ENCODE measurements around the gene SGO2.
"Not testable (repeated sequence)": the region's sequence is repeated elsewhere in the genome, so short reads cannot be mapped to it uniquely, and the experiment has no call there.

The SGO2 gene

DNA sequence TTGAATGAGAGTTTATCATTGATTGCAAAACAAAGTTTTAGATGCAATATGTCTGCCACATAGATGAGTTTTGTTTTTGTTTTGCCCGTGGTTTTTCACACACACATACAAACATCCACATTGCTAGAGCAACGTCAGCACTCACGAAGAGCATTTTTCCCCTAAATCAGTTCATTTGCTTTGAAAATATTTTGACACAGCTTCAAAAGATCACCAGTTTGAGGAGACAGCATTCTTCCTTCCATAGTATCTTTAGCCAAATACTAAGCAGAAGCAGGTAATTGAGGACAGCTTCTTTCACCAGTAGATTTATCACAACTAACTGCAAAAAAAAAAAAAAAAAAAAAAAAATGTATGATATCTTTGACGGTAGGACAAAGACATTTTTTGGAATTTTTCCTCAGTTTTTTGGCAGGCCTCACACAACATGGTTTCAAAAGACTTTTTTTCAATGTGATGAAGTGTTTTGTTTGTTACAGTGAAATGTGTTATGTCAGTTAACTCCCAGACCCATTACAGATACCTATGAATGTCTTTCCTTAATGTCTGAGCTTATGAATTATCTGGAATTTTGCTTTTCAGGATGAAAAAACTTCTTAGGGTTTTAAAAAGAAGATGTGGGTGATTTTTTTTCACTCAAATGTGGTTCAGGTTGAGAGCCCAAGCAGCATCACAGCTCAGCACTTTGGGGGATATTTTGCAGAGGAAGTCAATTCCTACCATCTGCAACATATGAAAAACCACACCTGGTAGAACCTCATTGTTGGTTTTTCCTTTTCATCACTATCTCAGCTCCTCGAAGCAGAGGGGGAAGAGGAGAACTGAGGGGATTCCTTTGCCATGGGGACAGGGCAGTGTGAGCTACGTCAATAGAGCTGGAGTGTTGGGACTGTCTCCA, 91.4 kb downstream of the SGO2 start:
- no peaks in the 10 kb centered on the region for H3K9me3 ChIP-seq (ENCODE audit: control insufficient read depth, low read length)
- peaks cover 3% of the 10 kb centered on the region for H3K27me3 ChIP-seq (ENCODE audit: control insufficient read depth, insufficient read depth, low read length)
- no peak overlapping the region for H3K9ac ChIP-seq (ENCODE audit: low read length)
- H3K4me3 ChIP-seq (ENCODE audit: low read length): no peak overlapping the region
- H3K36me3 ChIP-seq (ENCODE audit: control insufficient read depth, insufficient read depth, low read length): no peaks in the 10 kb centered on the region
- no peaks in the 10 kb centered on the region for H3K4me1 ChIP-seq (ENCODE audit: control insufficient read depth, insufficient read depth, low read length)

GRCh38 chr2:200618054-200618419, 92.0 kb downstream of the SGO2 start:
- H3K27me3 ChIP-seq (ENCODE audit: control insufficient read depth, insufficient read depth, low read length): peaks cover 3% of the 10 kb centered on the region
- no peak overlapping the region for H3K9ac ChIP-seq (ENCODE audit: low read length)
- H3K4me3 ChIP-seq (ENCODE audit: low read length): no peak overlapping the region
- no peaks in the 10 kb centered on the region for H3K9me3 ChIP-seq (ENCODE audit: control insufficient read depth, low read length)
- no peaks in the 10 kb centered on the region for H3K36me3 ChIP-seq (ENCODE audit: control insufficient read depth, insufficient read depth, low read length)
- no peaks in the 10 kb centered on the region for H3K4me1 ChIP-seq (ENCODE audit: control insufficient read depth, insufficient read depth, low read length)

DNA sequence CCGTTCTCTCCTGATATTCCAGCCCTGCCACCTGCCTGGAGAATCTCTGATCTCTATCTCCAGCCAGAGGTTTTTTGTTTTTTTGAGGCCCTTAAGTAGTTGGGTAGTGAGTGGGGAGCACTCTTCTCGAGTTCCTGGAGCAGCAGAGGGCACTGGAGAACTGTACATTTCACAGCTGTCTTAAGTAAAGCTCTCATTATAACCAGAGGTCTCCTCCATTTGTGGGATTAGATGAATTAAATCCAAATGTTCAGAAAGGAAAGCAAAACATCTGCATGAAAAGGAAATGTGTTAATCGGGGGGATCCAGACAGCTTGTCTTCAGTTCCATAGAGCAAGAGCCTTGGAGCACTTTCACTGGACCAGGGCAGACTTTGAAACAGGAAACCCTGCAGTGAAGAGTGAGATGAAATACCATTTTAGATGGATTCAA, 92.6 kb downstream of the SGO2 start:
- no peaks in the 10 kb centered on the region for H3K4me1 ChIP-seq (ENCODE audit: control insufficient read depth, insufficient read depth, low read length)
- H3K36me3 ChIP-seq (ENCODE audit: control insufficient read depth, insufficient read depth, low read length): no peaks in the 10 kb centered on the region

DNA sequence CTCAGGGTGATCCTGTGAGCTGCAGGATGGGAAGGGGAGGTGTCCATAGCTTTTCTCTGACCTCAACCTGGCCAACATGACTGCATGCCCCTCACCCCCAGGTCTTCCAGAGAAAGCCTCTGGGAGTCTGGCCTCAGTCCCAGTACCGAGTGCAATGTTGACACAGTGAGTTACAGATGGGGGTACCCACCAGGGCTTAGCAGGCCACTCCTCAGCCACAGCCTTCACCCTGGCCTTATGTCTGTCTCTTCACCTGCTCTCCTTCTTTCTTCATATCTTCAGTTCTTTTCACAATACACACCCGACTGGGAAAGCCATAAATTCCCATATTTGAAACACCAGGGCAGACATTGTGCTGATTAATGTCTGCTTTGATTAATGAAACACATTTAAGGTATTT, 93.3 kb downstream of the SGO2 start:
- Histone ChIP-seq H3K4me1 (ENCODE audit: control insufficient read depth, insufficient read depth, low read length) (no peaks in the 10 kb centered on the region), H3K36me3 (ENCODE audit: control insufficient read depth, insufficient read depth, low read length) (no peaks in the 10 kb centered on the region), H3K4me3 (ENCODE audit: low read length) (no peak overlapping the region), H3K27me3 (ENCODE audit: control insufficient read depth, insufficient read depth, low read length) (peaks cover 3% of the 10 kb centered on the region), H3K9ac (ENCODE audit: low read length) (no peak overlapping the region), H3K9me3 (ENCODE audit: control insufficient read depth, low read length) (no peaks in the 10 kb centered on the region)

More for the DNA sequence above, 92.6 kb downstream of the SGO2 start:
- Histone ChIP-seq H3K9ac (ENCODE audit: low read length) (no peak overlapping the region), H3K27me3 (ENCODE audit: control insufficient read depth, insufficient read depth, low read length) (peaks cover 3% of the 10 kb centered on the region), H3K4me3 (ENCODE audit: low read length) (no peak overlapping the region), H3K9me3 (ENCODE audit: control insufficient read depth, low read length) (no peaks in the 10 kb centered on the region)

- Histone ChIP-seq H3K4me3 (ENCODE audit: low read length) (no peak overlapping the region), H3K9ac (ENCODE audit: low read length) (no peak overlapping the region), H3K36me3 (ENCODE audit: control insufficient read depth, insufficient read depth, low read length) (no peaks in the 10 kb centered on the region), H3K9me3 (ENCODE audit: control insufficient read depth, low read length) (no peaks in the 10 kb centered on the region), H3K27me3 (ENCODE audit: control insufficient read depth, insufficient read depth, low read length) (peaks cover 3% of the 10 kb centered on the region), H3K4me1 (ENCODE audit: control insufficient read depth, insufficient read depth, low read length) (no peaks in the 10 kb centered on the region)
Observed at GRCh38 chr2:200620606-200621390, 94.8 kb downstream of the SGO2 start.

DNA sequence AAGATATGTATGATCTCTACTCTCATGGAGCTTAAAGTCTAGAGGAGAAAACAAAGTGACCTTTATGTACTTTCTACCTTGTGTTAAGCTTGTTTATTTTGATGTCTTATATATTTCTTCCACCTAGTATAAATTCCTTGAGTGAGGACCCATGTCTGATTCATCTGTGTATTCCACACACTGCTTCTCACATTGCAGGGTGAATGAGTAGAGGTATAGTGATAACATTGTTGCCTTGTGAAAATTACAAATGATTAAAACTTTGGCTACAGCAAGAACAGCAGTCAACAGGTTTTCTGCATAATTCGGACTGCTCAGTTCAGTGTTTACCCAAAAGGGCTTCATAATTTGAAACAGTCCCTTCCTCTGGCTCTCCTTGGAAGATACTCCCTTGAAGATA, 96.1 kb downstream of the SGO2 start:
- Histone ChIP-seq H3K27me3 (ENCODE audit: control insufficient read depth, insufficient read depth, low read length) (peaks cover 3% of the 10 kb centered on the region), H3K4me3 (ENCODE audit: low read length) (no peak overlapping the region), H3K36me3 (ENCODE audit: control insufficient read depth, insufficient read depth, low read length) (no peaks in the 10 kb centered on the region), H3K9ac (ENCODE audit: low read length) (no peak overlapping the region), H3K4me1 (ENCODE audit: control insufficient read depth, insufficient read depth, low read length) (no peaks in the 10 kb centered on the region), H3K9me3 (ENCODE audit: control insufficient read depth, low read length) (no peaks in the 10 kb centered on the region)

DNA sequence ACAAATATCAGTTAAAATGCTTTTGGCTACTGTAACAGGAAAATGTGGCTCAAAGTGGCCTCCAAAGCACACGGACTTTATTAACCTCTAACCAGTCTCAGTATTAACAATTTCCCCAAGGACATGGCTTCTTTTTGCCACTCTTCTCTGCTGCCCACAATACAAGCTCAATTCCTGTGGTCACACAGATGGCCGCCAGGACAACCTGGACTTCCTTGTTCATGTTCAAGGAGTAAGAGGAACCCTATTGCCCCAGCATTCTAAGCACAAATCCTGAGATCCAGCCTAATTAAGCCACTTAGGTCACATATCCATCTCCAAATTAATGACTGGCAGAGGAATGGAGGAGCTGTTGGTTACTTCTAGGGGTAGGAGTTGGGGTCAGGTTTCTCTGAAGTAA, 98.0 kb downstream of the SGO2 start:
- H3K9ac ChIP-seq (ENCODE audit: low read length): no peak overlapping the region
- H3K4me3 ChIP-seq (ENCODE audit: low read length): no peak overlapping the region
- no peaks in the 10 kb centered on the region for H3K27me3 ChIP-seq (ENCODE audit: control insufficient read depth, insufficient read depth, low read length)
- no peaks in the 10 kb centered on the region for H3K4me1 ChIP-seq (ENCODE audit: control insufficient read depth, insufficient read depth, low read length)
- no peaks in the 10 kb centered on the region for H3K9me3 ChIP-seq (ENCODE audit: control insufficient read depth, low read length)
- H3K36me3 ChIP-seq (ENCODE audit: control insufficient read depth, insufficient read depth, low read length): no peaks in the 10 kb centered on the region

- H3K9ac ChIP-seq (ENCODE audit: low read length): no peak overlapping the region
- H3K4me1 ChIP-seq (ENCODE audit: control insufficient read depth, insufficient read depth, low read length): no peaks in the 10 kb centered on the region
- no peak overlapping the region for H3K4me3 ChIP-seq (ENCODE audit: low read length)
- H3K27me3 ChIP-seq (ENCODE audit: control insufficient read depth, insufficient read depth, low read length): no peaks in the 10 kb centered on the region
- no peaks in the 10 kb centered on the region for H3K36me3 ChIP-seq (ENCODE audit: control insufficient read depth, insufficient read depth, low read length)
- no peaks in the 10 kb centered on the region for H3K9me3 ChIP-seq (ENCODE audit: control insufficient read depth, low read length)
Observed at GRCh38 chr2:200624658-200625057, 98.7 kb downstream of the SGO2 start.

DNA sequence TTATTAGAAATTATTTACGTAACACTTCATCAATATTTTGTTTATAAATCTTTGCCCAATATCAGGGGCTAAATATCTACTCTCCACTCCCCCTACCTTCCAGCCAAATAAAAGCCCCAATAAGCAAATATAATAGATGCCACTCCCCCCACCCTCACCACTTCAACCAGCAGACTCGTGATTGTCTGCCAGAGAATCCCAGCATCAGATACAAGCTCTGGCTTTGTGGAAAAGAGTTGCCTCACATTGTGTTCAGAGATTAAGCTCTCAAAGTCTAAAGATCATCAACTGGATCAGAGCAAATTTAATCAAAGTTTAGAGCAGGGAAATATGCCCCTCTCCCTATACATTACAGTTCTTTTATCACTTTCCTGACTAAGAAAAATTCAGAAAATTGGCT, 99.3 kb downstream of the SGO2 start:
- no peaks in the 10 kb centered on the region for H3K27me3 ChIP-seq (ENCODE audit: control insufficient read depth, insufficient read depth, low read length)
- no peaks in the 10 kb centered on the region for H3K36me3 ChIP-seq (ENCODE audit: control insufficient read depth, insufficient read depth, low read length)
- H3K4me3 ChIP-seq (ENCODE audit: low read length): no peak overlapping the region
- H3K9me3 ChIP-seq (ENCODE audit: control insufficient read depth, low read length): no peaks in the 10 kb centered on the region
- no peak overlapping the region for H3K9ac ChIP-seq (ENCODE audit: low read length)
- H3K4me1 ChIP-seq (ENCODE audit: control insufficient read depth, insufficient read depth, low read length): no peaks in the 10 kb centered on the region

DNA sequence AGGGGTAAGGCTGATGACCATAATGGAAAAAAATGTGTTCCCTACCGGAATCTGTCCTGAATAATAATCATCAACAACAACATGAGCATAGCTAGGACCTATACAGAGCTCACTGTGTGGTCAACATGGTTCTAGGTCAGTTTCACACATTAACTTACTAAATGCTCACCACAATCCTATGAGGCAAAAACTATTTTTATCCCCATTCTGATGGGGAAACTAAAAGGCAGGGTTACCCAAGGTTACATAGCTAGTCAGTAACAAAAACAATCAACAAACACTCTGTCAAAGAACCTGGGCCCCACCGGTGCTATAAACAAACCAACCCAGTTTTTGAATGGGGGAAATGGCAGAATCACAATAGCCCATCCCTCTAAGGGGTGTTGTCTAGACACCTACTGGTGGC, 100.0 kb downstream of the SGO2 start:
- H3K4me3 ChIP-seq (ENCODE audit: low read length): no peak overlapping the region
- no peaks in the 10 kb centered on the region for H3K36me3 ChIP-seq (ENCODE audit: control insufficient read depth, insufficient read depth, low read length)
- H3K9me3 ChIP-seq (ENCODE audit: control insufficient read depth, low read length): no peaks in the 10 kb centered on the region
- H3K9ac ChIP-seq (ENCODE audit: low read length): no peak overlapping the region
- H3K27me3 ChIP-seq (ENCODE audit: control insufficient read depth, insufficient read depth, low read length): no peaks in the 10 kb centered on the region
- no peaks in the 10 kb centered on the region for H3K4me1 ChIP-seq (ENCODE audit: control insufficient read depth, insufficient read depth, low read length)

DNA sequence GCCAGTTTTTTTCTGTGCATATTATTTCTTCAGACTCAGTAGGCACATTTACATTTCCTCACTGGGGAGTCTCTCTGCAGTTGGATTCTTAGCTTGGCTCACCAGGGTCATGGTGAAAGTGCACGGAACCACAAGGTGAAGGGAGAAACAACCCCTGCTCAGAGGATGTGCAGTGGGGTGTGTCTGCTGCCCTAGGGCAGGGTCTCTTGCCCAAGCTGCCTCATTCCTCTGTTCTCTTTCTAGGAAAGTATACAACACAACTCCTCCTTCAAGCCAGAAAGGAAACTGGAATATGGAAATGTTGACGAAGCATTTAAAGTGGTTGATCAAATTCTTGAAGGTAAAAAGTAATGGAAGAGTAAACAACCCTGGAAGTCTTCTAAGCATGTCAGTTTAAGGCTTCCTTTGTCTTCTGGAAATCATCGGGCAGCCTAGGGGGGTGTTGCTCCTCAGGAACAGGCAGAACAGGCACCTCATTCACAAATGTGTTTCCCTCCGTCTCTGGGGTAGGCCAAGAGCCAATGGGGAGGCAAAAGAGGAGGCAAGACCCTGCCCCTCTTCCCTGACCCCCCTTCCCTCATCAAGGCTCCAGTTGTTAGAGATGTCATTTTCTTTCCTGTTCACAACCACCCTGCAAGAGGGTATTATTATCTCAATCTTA, 101.2 kb downstream of the SGO2 start:
- no peaks in the 10 kb centered on the region for H3K36me3 ChIP-seq (ENCODE audit: control insufficient read depth, insufficient read depth, low read length)
- H3K27me3 ChIP-seq (ENCODE audit: control insufficient read depth, insufficient read depth, low read length): no peaks in the 10 kb centered on the region
- H3K4me3 ChIP-seq (ENCODE audit: low read length): no peak overlapping the region
- no peaks in the 10 kb centered on the region for H3K4me1 ChIP-seq (ENCODE audit: control insufficient read depth, insufficient read depth, low read length)
- H3K9me3 ChIP-seq (ENCODE audit: control insufficient read depth, low read length): no peaks in the 10 kb centered on the region
- no peak overlapping the region for H3K9ac ChIP-seq (ENCODE audit: low read length)

DNA sequence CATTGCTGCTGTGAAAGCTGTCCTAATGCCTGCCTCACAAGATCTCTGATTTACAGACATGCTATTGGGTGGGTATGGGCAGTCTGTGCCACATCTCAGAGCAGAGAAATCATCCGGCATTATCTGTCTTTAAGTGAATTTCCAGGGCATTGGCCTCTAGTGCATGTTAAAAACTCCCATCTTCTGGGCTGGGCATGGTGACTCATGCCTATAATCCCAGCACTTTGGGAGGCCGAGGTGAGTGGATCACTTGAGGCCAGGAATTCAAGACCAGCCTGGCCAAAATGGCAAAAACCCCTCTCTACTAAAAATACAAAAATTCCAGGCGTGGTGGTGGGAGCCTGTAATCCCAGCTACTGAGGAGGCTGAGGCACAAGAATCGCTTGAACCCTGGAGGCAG, 102.5 kb downstream of the SGO2 start:
- H3K36me3 ChIP-seq (ENCODE audit: control insufficient read depth, insufficient read depth, low read length); H3K9me3 ChIP-seq (ENCODE audit: control insufficient read depth, low read length); H3K4me3 ChIP-seq (ENCODE audit: low read length); H3K9ac ChIP-seq (ENCODE audit: low read length); H3K27me3 ChIP-seq (ENCODE audit: control insufficient read depth, insufficient read depth, low read length); H3K4me1 ChIP-seq (ENCODE audit: control insufficient read depth, insufficient read depth, low read length): not testable (repeated sequence)
